GM10248 (cell line): ENCODE results near the gene PAXX.

Experiments
- CTCF ChIA-PET: fragments of 300-600 bp; sonication (Branson Sonifier 250); formaldehyde crosslinking; extraction: SDS; loops from one replicate; lab custom pipeline; 2021; ENCODE audit warnings: antibody characterized with exemption; lab: Yijun Ruan, JAX
- POLR2A ChIA-PET: fragments of 350-650 bp; sonication (Branson Sonifier 250); formaldehyde crosslinking; extraction: SDS; loops from one replicate; lab custom pipeline; 2020; ENCODE audit warnings: antibody characterized with exemption; lab: Yijun Ruan, JAX
- DNase-seq: peaks from one replicate; pipeline ENCODE4 v3.0.0; 2012; ENCODE audit errors: extremely low spot score
- TF ChIP-seq, protein P1 (sequence below): IDR thresholded peaks from 2 replicates; pipeline ENCODE4 v1.5.1; 2012; ENCODE audit warnings: mild to moderate bottlenecking, low read depth; ENCODE audit errors: extremely low read depth, missing control alignments, control extremely low read depth

The PAXX gene

DNA sequence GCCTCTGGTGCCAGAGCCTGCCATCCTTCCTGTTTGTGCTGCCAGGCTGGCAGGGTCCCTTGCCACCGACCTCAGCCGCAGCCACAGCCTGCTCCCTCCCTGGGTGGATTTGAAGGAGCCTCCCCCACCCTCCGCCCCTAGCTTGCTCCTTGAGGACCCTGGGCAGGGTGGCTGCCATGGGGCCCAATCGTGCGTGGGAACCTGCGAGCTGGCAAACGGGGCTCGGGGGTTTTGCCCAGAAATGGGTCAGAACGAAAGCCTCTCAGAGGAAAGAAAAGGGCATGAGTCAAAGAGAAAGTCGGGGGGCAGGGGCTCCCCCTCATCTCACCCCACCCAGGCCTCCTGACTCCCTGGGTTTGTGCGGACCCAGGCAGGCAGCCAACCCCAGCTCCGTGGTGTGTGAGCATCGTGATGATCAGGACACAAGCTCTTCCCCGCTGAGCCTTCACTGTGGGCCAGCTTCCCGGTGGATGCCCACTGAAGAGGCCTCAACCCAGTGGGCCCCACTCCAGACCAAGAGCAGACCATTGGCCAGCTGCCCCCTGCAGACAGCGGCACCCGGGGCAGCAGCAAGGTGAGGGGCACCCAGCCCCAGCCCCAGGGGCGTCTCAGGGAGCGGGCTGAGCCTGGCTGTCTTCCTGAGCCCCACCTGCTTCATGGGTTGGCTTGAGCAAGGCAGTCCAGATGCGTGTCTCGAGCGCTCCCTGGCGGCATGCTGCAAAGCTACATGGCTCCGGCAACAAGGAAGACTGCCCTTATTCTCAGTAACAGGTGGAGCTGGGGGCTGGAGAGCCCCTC, 42.7 kb downstream of the PAXX start:
- TF ChIP-seq, protein P1, sequence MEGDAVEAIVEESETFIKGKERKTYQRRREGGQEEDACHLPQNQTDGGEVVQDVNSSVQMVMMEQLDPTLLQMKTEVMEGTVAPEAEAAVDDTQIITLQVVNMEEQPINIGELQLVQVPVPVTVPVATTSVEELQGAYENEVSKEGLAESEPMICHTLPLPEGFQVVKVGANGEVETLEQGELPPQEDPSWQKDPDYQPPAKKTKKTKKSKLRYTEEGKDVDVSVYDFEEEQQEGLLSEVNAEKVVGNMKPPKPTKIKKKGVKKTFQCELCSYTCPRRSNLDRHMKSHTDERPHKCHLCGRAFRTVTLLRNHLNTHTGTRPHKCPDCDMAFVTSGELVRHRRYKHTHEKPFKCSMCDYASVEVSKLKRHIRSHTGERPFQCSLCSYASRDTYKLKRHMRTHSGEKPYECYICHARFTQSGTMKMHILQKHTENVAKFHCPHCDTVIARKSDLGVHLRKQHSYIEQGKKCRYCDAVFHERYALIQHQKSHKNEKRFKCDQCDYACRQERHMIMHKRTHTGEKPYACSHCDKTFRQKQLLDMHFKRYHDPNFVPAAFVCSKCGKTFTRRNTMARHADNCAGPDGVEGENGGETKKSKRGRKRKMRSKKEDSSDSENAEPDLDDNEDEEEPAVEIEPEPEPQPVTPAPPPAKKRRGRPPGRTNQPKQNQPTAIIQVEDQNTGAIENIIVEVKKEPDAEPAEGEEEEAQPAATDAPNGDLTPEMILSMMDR: peak; percentile 96
- peak; percentile 92 for DNase-seq
- ChIA-PET POLR2A (interaction anchor here (0.7 to 1.3 kb wide), 4 partner anchors 42 to 316 kb away, joined by 3 to 4 read pairs (median 4); partner anchors contain the start of gene TUBB4B), CTCF (interaction anchor here (0.6 to 9.4 kb wide), 66 partner anchors 9 to 363 kb away, joined by 3 to 202 read pairs (median 5); partner anchors contain the start of genes AJM1, C8G, CLIC3 and FBXW5)

DNA sequence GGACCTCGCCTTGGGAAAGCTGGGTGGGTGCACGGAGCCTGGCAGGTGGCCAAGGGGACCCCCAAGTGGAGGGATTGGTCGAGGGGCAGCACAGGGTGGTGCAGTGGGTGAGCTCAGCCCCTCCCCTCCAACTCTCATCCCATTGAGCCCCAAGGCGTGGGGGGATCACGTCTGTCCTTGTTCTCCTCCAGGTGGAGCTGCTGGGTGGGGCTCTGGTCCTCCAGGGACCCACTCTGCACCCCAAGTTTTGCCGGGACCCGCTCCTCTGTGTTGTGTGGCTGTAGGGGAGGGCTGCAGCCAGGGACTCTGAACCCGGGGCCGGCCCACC, 43.2 kb downstream of the PAXX start:
- ChIA-PET CTCF (interaction anchor here (0.6 to 9.4 kb wide), 61 partner anchors 9 to 363 kb away, joined by 3 to 202 read pairs (median 5); partner anchors contain the start of genes AJM1, C8G, CLIC3 and FBXW5), POLR2A (interaction anchor here (0.7 to 1.3 kb wide), 2 partner anchors 205 to 316 kb away, joined by 3 to 4 read pairs; partner anchors contain the start of gene TUBB4B)
- DNase-seq: no peak
- TF ChIP-seq, protein P1: peak; percentile 27

DNA sequence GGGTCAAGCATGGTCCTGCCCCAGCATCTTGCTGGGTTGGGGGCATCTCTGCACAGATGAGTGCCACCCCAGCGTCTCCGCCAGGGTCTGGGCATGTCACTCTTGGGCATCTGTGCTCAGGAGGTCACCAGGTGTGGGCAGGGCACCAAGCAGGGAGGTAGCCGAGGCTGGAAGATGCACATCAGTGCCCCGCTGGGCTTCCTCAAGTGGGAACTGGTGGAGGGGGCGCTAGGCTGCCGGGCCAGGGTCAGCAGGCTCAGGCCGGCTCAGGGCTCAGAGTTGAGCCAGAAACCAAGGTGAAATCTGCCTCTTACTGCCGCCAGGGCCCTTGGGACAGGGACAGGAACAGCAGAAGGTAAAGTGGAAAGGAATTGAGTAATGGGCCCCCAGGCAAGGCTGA, 43.7 kb downstream of the PAXX start:
- TF ChIP-seq, protein P1: no peak
- ChIA-PET CTCF (interaction anchor here (0.7 to 9.4 kb wide), 49 partner anchors 8 to 268 kb away, joined by 3 to 202 read pairs (median 7); partner anchors contain the start of genes AJM1, C8G, CLIC3 and FBXW5), POLR2A (interaction anchor here (0.7 kb wide), 1 partner anchor 205 kb away, joined by 3 read pairs; the partner anchor contains the start of gene TUBB4B)

DNA sequence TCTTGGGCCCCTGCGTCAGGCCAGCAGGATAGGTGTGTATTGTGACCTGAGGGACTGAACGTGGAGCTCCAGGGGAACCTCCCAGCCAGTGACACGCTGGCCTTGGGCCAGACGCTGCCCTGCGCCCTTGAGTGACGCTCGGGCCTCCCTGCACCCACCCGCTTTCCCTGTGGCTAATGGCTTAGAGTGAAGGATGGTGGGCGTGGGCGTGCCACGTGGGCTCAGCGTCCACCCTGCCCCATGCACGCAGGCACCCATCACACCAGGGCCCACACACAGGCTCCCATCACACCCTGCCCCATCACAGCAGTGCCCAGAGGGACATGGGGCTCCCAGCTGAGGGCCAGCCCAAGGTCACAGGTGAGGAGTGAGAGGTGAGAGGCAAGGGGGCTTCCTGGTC, 44.8 kb downstream of the PAXX start:
- ChIA-PET POLR2A (no interaction called here), CTCF (interaction anchor here (1.3 to 9.4 kb wide), 5 partner anchors 12 to 200 kb away, joined by 3 to 202 read pairs (median 68); partner anchors contain the start of genes C8G, FBXW5, NPDC1 and SAPCD2)
- TF ChIP-seq, protein P1: no peak
- DNase-seq: no peak

More for the DNA sequence above, 43.7 kb downstream of the PAXX start:
- DNase-seq: no peak

DNA sequence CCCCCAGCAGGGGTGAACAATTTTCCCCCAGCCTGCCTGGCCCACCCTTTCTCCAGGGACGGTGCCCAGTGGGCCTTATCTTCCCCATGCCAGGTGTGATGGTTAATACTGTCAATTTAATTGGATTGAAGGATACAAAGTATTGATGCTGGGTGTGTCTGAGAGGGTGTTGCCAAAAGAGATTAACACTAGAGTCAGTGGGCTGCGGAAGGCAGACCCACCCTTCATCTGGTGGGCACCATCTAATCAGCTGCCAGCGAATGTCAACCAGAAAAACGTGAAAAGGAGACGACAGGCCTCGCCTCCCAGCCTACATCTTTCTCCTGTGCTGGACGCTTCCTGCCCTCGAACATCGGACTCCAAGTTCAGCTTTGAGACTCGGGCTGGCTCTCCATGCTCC, 45.3 kb downstream of the PAXX start:
- no peak for DNase-seq
- ChIA-PET CTCF (interaction anchor here (1.1 to 9.4 kb wide), 6 partner anchors 9 to 199 kb away, joined by 3 to 202 read pairs (median 54); partner anchors contain the start of genes C8G, FBXW5, NPDC1 and SAPCD2), POLR2A (no interaction called here)
- TF ChIP-seq, protein P1: no peak

DNA sequence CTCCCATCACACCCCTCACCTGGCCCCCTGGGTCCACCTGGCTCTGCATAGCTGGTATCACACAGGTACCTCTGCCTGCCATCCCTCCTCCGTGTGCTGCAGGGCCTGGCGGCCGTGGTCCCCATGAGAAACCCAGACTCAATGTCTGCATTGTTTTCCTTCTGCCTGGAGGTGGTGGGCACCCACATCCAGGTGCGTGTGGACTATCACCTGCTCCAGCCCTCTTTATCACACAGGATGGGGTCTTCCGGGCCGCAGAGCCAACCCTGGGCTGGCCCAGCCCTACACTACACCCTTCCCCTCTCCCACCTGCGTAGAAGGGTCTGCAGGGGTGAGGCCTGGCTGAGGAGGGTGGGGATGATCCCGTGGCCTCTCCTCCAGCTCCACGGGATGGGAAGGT, 46.7 kb downstream of the PAXX start:
- TF ChIP-seq, protein P1: no peak
- POLR2A ChIA-PET: no interaction called here
- no peak for DNase-seq
- CTCF ChIA-PET: interaction anchor here (1.0 to 2.1 kb wide), 2 partner anchors 9 to 28 kb away, joined by 3 to 6 read pairs; no protein-coding TSS in a partner anchor
